GM18505 (cell line): ENCODE data around the gene SFTA2.

Experiments used
- ATAC-seq: cut with Tn5 transposase; IDR thresholded peaks from one replicate; pipeline ENCODE4 v1.9.1; 2021; ENCODE audit not compliant: unreplicated experiment
- POLR2A ChIP-seq: IDR thresholded peaks from 4 replicates; pipeline ENCODE4 v1.6.1; 2011; ENCODE audit warnings: borderline replicate concordance; ENCODE audit not compliant: insufficient read depth, insufficient read length; ENCODE audit errors: extremely low read depth

SFTA2 gene

GRCh38 chr6:30897882-30898281 is 34.1 kb downstream of the SFTA2 start:
- no peak for ATAC-seq
- TF ChIP-seq POLR2A = no peak

GRCh38 chr6:30896541-30896940 is 35.4 kb downstream of the SFTA2 start:
- ATAC-seq = no peak
- no peak for TF ChIP-seq POLR2A

DNA sequence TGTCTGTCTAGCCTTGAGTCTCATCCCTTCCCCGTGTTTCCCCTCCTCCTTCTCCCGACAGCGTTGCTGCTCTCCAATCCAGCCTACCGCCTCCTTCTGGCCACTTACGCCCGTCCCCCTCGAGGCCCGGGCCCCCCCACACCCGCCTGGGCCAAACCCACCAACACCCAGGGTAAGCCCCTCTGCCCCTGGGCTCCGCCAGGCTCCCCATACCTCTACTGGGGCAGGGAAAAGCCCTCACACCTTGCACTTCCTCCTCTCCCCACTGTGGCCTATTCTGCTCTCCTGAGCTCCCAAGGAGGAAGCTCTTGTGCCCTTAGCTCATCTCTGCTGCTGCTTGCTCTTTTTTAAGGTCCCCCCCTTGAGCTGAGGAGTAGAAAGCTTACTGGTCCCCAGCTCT is 36.6 kb downstream of the SFTA2 start:
- TF ChIP-seq POLR2A = no peak
- no peak for ATAC-seq

- no peak for TF ChIP-seq POLR2A
- ATAC-seq = no peak
Measured at GRCh38 chr6:30894935-30895334, 37.0 kb downstream of the SFTA2 start.

DNA sequence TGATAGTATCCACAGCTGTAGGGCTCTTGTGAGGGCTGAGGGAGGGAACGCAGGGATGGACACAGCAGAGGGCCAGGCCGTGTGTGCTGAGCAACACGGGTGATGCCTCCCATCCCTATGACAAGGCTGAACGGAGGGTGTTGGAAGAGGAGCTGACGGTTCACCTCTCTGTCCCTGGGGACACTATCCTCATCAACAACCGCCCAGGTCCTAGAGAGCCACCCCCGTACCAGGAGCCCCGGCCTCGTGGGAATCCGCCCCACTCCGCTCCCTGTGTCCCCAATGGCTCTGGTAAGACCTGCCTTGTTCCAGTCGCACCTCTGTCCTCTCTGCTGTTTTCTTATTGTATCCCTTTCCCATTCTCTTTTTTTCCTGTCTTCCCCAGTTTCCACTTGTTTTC is 37.6 kb downstream of the SFTA2 start:
- no peak for TF ChIP-seq POLR2A

GRCh38 chr6:30893666-30894065 is 38.3 kb downstream of the SFTA2 start:
- ATAC-seq = no peak
- no peak for TF ChIP-seq POLR2A

More for the DNA sequence above, 37.6 kb downstream of the SFTA2 start:
- no peak for ATAC-seq

- ATAC-seq = no peak
- TF ChIP-seq POLR2A = no peak
Measured at GRCh38 chr6:30893001-30893591, 38.9 kb downstream of the SFTA2 start.

DNA sequence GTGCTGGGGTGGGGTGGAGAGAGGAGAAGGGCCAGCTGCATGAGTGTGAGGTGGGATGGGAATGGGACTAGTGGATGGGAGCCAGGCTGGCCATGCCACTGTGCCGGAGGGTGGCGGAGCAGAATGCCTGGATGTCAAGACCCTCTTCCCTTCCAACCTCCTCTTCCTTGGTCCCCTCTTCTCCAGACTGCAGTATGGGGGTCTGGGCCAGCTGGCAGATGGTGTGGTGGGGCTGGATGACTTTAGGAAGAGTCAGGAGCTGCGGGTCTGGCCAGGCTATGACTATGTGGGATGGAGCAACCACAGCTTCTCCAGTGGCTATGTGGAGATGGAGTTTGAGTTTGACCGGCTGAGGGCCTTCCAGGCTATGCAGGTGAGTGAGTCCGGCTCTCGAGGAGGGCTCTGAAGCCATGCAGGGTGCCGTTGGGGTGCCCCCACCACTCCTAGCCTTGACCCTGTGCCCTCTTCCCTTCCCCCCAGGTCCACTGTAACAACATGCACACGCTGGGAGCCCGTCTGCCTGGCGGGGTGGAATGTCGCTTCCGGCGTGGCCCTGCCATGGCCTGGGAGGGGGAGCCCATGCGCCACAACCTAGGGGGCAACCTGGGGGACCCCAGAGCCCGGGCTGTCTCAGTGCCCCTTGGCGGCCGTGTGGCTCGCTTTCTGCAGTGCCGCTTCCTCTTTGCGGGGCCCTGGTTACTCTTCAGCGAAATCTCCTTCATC is 40.0 kb downstream of the SFTA2 start:
- TF ChIP-seq POLR2A = no peak
- no peak for ATAC-seq

GRCh38 chr6:30891450-30891723 is 40.6 kb downstream of the SFTA2 start:
- TF ChIP-seq POLR2A = no peak
- no peak for ATAC-seq

DNA sequence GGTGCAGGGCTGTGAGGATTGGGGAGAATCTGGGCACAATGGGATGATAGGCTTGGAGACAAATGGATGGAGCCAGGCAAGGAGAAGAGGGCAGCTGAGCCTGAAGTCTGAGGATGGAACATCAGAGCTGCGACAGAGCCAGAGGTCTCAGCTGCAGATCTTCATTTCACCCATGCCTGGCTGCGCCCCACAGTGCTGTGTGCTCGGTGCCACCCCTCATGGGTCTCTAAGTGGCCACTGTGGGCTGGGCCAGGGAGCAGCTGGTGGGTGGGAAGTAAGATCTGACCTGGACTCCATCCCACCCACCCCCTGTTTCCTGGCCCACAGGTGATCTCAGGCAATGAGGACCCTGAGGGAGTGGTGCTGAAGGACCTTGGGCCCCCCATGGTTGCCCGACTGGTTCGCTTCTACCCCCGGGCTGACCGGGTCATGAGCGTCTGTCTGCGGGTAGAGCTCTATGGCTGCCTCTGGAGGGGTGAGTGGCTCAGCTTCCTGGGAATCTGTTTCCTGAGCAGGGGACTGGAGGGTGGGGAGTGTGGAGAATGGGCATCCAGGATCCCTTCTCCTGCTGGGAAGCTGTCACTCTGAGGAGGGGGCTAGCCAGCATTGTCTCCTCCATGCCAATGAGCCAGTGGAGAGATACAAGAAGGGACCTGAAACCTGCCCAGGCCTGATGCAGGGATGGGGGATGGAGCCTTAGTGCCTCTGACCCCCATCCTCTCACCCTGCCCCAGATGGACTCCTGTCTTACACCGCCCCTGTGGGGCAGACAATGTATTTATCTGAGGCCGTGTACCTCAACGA is 41.1 kb downstream of the SFTA2 start:
- TF ChIP-seq POLR2A = no peak
- no peak for ATAC-seq

DNA sequence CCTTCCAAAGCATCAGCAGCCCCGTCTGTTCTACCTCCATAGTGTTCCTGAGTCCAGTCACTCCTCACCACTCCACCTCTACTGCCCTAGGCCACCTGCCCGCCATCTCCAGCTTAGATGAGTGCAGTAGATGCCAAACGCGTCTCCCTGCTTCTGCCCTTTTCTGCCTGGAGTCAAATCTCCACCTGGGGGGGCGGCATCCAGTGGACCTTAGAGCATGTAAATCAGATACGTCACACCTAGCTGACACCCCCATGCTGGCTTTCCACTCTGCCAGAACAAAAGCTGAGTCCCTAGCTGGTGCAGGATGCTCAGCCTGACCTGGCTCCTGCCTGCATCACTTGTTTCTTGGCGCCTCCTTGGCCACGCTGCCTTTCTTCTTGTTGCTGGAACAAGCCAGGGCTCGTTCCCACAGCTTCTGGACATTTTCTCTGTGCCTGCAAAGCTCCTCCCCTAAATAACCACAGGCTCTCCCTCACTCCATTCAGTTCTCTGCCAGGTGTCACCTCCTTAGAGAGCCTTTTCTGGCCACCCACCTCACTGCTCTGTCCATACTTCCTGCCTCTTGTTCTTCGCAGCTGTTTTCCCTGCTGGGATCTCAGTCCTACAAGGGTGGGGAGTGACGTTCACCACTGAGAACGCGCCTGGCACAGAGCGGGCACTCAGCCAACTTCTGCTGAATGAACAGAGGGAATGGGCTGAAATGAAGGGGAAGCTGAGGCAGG is 41.9 kb downstream of the SFTA2 start:
- ATAC-seq = no peak
- no peak for TF ChIP-seq POLR2A

- TF ChIP-seq POLR2A = no peak
- no peak for ATAC-seq
Measured at GRCh38 chr6:30889496-30889885, 42.5 kb downstream of the SFTA2 start.

GRCh38 chr6:30888816-30889495 is 43.0 kb downstream of the SFTA2 start:
- TF ChIP-seq POLR2A = no peak
- ATAC-seq = no peak
